Activated CD4-positive, alpha-beta T cell treated with anti-CD3 and anti-CD28 coated beads for 48 hours (primary cell): ENCODE measurements around the gene SEMA4F.

Source experiments
- DNase-seq: peaks from one replicate; pipeline ENCODE4 v3.0.0-alpha.2; 2020

Gene SEMA4F

GRCh38 chr2:74659462-74659861 is 5.4 kb downstream of the SEMA4F start:
- no peak for DNase-seq

- no peak for DNase-seq
Measured at GRCh38 chr2:74668087-74668486, 14.0 kb downstream of the SEMA4F start.

- DNase-seq: no peak
Measured at GRCh38 chr2:74670263-74670662, 16.2 kb downstream of the SEMA4F start.

GRCh38 chr2:74671479-74671878 is 17.4 kb downstream of the SEMA4F start:
- DNase-seq: no peak

GRCh38 chr2:74673826-74674528 is 19.9 kb downstream of the SEMA4F start:
- DNase-seq: no peak

- no peak for DNase-seq
Measured at GRCh38 chr2:74675090-74675489, 21.0 kb downstream of the SEMA4F start.

- no peak for DNase-seq
Measured at GRCh38 chr2:74676331-74676730, 22.3 kb downstream of the SEMA4F start.

GRCh38 chr2:74679615-74680014 is 25.6 kb downstream of the SEMA4F start:
- no peak for DNase-seq

- DNase-seq: no peak
Measured at GRCh38 chr2:74682501-74682900, 28.5 kb downstream of the SEMA4F start.

GRCh38 chr2:74685408-74685807 is 31.4 kb downstream of the SEMA4F start:
- DNase-seq: no peak

GRCh38 chr2:74688881-74689280 is 34.8 kb downstream of the SEMA4F start:
- no peak for DNase-seq

- DNase-seq: no peak
Measured at GRCh38 chr2:74689671-74690070, 35.6 kb downstream of the SEMA4F start.

- no peak for DNase-seq
Measured at GRCh38 chr2:74690571-74690970, 36.5 kb downstream of the SEMA4F start.

- DNase-seq: no peak
Measured at GRCh38 chr2:74691929-74692328, 37.9 kb downstream of the SEMA4F start.

- no peak for DNase-seq
Measured at GRCh38 chr2:74693213-74693612, 39.2 kb downstream of the SEMA4F start.

GRCh38 chr2:74693668-74694067 is 39.6 kb downstream of the SEMA4F start:
- DNase-seq: no peak

GRCh38 chr2:74694281-74694680 is 40.2 kb downstream of the SEMA4F start:
- DNase-seq: no peak

GRCh38 chr2:74695663-74696062 is 41.6 kb downstream of the SEMA4F start:
- DNase-seq: no peak

- DNase-seq: no peak
Measured at GRCh38 chr2:74696829-74697228, 42.8 kb downstream of the SEMA4F start.

GRCh38 chr2:74700643-74701372 is 46.8 kb downstream of the SEMA4F start:
- no peak for DNase-seq

GRCh38 chr2:74702001-74702715 is 48.1 kb downstream of the SEMA4F start:
- DNase-seq: no peak

- DNase-seq: no peak
Measured at GRCh38 chr2:74703373-74703772, 49.3 kb downstream of the SEMA4F start.

- no peak for DNase-seq
Measured at GRCh38 chr2:74704216-74704615, 50.2 kb downstream of the SEMA4F start.

GRCh38 chr2:74706741-74707140 is 52.7 kb downstream of the SEMA4F start:
- DNase-seq: no peak
